Stomach smooth muscle (tissue), 2 donors: Measurements from ENCODE around the gene DCBLD2.
"Not testable (repeated sequence)": the region's sequence is repeated elsewhere in the genome, so short reads cannot be mapped to it uniquely, and the experiment has no call there.

Experiments
- H3K27ac ChIP-seq: one replicate; pipeline ENCODE4 v1.7.0; 2013; ENCODE audit warnings: mild to moderate bottlenecking, low read length, inconsistent platforms
- H3K27me3 ChIP-seq, 2 donors: one replicate each; pipeline ENCODE4 v1.7.0; 2013; ENCODE audit warnings: low read length in 2 of 2; ENCODE audit not compliant: insufficient read depth in 2 of 2, control insufficient read depth in 1 of 2
- H3K36me3 ChIP-seq, 2 donors: one replicate each; pipeline ENCODE4 v1.7.0; 2013; ENCODE audit warnings: low read length in 2 of 2; ENCODE audit not compliant: control insufficient read depth in 2 of 2, insufficient read depth in 2 of 2
- H3K4me1 ChIP-seq: one replicate; pipeline ENCODE4 v1.7.0; 2013; ENCODE audit warnings: low read length; ENCODE audit not compliant: control insufficient read depth, insufficient read depth
- H3K4me3 ChIP-seq, 2 donors: one replicate each; pipeline ENCODE4 v1.7.0; 2013; ENCODE audit warnings: low read length in 2 of 2
- H3K9ac ChIP-seq, 2 donors: one replicate each; pipeline ENCODE4 v1.7.0; 2013; ENCODE audit warnings: low read length in 2 of 2, mild to moderate bottlenecking in 1 of 2
- H3K9me3 ChIP-seq, 2 donors: one replicate each; pipeline ENCODE4 v1.7.0; 2013; ENCODE audit warnings: low read length in 2 of 2; ENCODE audit not compliant: control insufficient read depth in 2 of 2
- donor health status: healthy.
- donor health status: Pancreatic carcinoma.

The DCBLD2 gene

GRCh38 chr3:98890965-98891910, 10.3 kb downstream of the DCBLD2 start:
- Histone ChIP-seq H3K27ac (no peak overlapping the region), H3K36me3 (no peaks in the 10 kb centered on the region), H3K4me1 (peaks cover 4% of the 10 kb centered on the region), H3K4me3 (no peak overlapping the region), H3K27me3 (no peaks in the 10 kb centered on the region), H3K9me3 (no peaks in the 10 kb centered on the region), H3K9ac (no peak overlapping the region)

DNA sequence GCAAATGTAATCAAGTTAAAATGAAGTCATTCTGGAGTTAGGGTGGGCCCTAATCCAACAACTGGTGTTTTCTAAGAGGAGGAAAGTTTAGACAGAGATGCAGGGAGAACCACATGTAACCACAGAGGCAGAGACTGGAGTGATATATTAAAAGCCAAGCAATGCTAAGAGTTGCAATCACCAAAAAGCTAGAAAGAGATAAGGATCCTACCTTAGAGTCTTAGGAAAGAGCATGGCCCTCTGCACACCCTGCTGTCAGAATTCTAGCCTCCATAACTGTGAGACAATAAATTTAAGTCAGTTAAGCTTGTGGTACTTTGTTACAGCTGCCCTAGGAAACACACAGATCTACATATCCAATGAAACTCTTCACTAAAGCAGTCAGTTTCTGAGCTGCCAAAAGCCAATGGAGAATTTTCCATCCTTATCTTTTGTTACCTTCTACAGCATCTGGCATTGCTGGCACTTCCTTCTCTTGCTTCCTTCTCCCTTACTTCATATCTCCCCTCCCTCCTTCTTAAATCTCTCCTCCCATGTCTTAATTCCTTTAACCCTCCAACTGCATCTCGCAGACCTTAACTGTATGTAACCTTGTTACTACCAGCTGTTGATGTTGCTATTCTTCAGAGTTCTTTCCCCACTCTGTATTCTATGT, 11.2 kb downstream of the DCBLD2 start:
- Histone ChIP-seq H3K27ac (no peak overlapping the region), H3K36me3 (no peaks in the 10 kb centered on the region), H3K4me1 (peaks cover 8% of the 10 kb centered on the region), H3K9ac (no peak overlapping the region), H3K27me3 (no peaks in the 10 kb centered on the region), H3K9me3 (no peaks in the 10 kb centered on the region), H3K4me3 (no peak overlapping the region)

DNA sequence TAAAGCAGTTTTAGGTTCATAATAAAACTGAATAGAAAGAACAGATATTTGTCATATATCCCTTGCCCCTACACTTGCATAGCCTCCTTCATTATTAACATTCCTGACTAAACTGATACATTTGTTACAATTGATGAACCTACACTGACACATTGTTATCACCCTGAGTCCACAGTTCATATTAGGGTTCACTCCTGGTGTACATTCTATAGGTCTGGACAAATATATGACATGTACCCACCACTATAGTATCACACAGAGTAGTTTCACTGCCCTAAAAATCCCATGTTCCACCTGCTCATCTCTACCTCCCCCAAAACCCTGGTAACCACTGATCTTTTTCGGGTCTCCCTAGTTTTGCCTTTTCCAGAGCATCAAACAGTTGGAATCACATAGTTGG, 13.8 kb downstream of the DCBLD2 start:
- no peak overlapping the region for H3K4me3 ChIP-seq
- H3K36me3 ChIP-seq, result no peaks in the 10 kb centered on the region
- H3K9ac ChIP-seq, result no peak overlapping the region
- no peak overlapping the region for H3K27ac ChIP-seq
- H3K4me1 ChIP-seq, result peaks cover 7% of the 10 kb centered on the region
- H3K27me3 ChIP-seq, result no peaks in the 10 kb centered on the region
- no peaks in the 10 kb centered on the region for H3K9me3 ChIP-seq

DNA sequence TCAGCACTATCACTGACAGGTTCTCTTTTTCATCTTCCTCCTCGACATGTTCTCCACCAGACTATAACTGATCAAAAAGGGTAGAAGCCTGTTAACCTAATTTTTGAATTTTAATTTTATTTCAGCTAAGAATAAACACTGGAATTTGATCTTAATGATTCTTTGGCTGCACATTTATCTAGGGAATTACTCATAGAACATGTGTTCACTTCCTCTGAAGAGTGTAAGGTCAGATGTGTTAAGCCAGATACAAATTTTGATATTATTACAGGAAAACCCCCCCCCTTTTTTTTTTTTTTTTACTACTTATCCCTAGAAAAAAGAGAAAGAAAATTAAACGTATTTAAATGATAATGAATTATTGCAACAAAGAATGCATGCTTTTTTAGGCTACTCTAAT, 15.0 kb downstream of the DCBLD2 start:
- Histone ChIP-seq H3K4me3 (no peak overlapping the region), H3K27me3 (no peaks in the 10 kb centered on the region), H3K36me3 (no peaks in the 10 kb centered on the region), H3K9me3 (no peaks in the 10 kb centered on the region), H3K27ac (no peak overlapping the region), H3K4me1 (peaks cover 5% of the 10 kb centered on the region), H3K9ac (no peak overlapping the region)

- Histone ChIP-seq H3K9me3 (no peaks in the 10 kb centered on the region), H3K4me1 (peaks cover 5% of the 10 kb centered on the region), H3K9ac (no peak overlapping the region)
These were observed 15.6 kb downstream of the DCBLD2 start for GRCh38 chr3:98885851-98886250.

DNA sequence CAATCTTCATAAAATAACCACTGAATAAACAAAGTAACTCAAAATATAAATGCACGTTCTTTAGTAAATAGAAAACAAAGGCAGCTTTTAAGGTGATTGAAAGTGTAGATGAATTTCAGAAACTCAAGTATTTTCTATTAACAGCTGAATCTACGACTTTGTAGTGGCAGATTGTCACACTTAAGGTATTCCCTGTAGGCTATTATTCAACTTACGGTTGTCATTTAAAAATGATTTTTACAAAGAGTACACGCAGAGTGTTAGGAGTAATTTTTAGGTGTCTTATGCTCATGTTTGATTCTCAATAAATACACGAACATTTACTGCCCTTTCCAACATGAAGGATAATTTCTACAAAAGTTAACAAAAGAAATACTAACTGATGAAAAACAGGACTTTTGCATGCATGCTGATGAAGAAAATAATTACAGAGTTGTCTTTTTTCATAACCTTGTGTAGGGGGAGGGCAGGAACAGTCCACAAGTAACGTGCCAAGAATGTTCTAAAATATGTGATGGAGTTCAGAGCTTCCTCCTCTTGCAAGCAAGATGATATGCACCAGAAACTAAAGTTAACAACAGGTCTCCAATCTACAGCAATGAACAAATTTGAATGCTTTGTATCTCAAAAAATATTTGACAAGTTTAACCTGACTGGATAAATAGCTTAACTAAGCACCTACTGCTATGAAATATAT, 16.7 kb downstream of the DCBLD2 start:
- peak overlapping the region in 1 of 2 donors; percentile 3 for H3K4me3 ChIP-seq

More at GRCh38 chr3:98885851-98886250, 15.6 kb downstream of the DCBLD2 start:
- Histone ChIP-seq H3K27ac (no peak overlapping the region), H3K4me3 (no peak overlapping the region), H3K27me3 (no peaks in the 10 kb centered on the region), H3K36me3 (no peaks in the 10 kb centered on the region)

DNA sequence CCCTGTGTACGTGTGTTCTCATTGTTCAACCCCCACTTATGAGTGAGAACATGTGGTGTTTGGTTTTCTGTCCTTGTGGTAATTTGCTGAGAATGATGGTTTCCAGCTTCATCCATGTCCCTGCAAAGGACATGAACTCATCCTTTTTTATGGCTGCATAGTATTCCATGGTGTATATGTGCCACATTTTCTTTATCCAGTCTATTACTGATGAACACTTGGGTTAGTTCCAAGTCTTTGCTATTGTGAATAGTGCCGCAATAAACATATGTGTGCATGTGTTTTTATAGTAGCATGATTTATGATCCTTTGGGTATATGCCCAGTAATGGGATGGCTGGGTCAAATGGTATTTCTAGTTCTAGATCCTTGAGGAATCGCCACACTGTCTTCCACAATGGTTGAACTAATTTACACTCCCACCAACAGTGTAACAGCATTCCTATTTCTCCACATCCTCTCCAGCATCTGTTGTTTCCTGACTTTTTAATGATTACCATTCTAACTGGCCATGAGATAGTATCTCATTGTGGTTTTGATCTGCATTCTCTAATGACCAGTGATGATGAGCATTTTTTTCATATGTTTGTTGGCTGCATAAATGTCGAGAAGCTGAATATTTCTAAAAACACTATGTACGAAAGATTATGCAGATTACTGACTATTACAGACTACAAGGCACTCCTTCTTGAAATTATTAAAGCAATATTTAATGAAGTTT, 18.7 kb downstream of the DCBLD2 start:
- not testable (repeated sequence) for H3K36me3 ChIP-seq, H3K9ac ChIP-seq, H3K4me1 ChIP-seq, H3K4me3 ChIP-seq, H3K9me3 ChIP-seq, H3K27me3 ChIP-seq, H3K27ac ChIP-seq

More for the DNA sequence above, 16.7 kb downstream of the DCBLD2 start:
- Histone ChIP-seq H3K9ac (no peak overlapping the region), H3K27me3 (no peaks in the 10 kb centered on the region), H3K36me3 (no peaks in the 10 kb centered on the region), H3K27ac (no peak overlapping the region), H3K4me1 (peaks cover 5% of the 10 kb centered on the region), H3K9me3 (no peaks in the 10 kb centered on the region)

GRCh38 chr3:98877132-98877531, 24.4 kb downstream of the DCBLD2 start:
- Histone ChIP-seq H3K36me3 (peaks cover 0 to 1% of the 10 kb centered on the region in 2 donors), H3K9me3 (no peaks in the 10 kb centered on the region), H3K4me1 (no peaks in the 10 kb centered on the region), H3K27me3 (no peaks in the 10 kb centered on the region), H3K27ac (no peak overlapping the region), H3K4me3 (no peak overlapping the region), H3K9ac (no peak overlapping the region)

DNA sequence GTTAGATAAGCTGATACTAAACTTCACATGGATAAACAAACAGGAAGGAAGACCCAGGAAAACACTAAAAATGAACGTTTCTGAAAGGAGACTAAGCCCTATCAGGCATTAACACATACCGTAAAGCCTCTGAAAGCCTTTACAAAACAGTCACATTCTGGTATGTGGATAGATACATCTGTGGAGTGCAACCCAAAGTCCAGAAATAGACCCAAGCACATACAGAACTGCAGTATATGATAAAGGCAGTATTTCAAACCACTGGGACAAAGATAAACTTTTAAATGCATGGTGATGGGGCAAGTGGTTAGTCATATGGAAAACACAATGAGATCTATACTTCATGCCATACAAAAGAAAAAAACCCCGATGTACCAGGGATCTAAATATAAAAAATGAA, 26.0 kb downstream of the DCBLD2 start:
- Histone ChIP-seq H3K27me3 (no peaks in the 10 kb centered on the region), H3K4me1 (no peaks in the 10 kb centered on the region), H3K9ac (no peak overlapping the region)

DNA sequence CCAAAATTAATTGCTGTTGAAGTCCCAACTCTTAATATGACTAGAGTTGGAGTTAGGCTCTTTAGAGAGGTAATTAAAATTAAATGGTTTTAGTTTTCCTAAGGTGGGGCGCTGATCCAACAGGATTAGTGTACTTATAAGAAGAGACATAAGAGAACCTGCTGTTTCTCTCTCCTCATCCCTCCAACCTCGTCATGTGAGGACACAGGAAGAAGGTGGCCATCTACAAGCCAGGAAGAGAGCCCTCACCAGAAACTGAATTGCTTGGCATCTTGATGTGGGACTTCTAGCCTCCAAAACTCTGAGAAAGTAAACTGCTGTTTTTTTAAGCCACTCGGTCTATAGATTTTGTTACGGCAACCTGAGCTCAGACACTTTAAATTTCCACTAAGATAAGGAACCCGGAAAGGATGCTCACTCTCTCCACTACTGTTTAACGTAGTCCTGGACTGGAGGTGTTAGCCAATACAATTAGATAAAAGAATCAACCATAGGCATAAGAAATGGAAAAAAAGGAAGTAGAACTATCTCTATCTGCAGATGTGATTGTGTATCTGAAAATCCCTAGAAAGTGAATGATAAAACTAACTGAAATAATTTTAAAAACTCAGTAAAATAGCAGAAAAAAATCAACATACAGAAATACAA, 26.8 kb downstream of the DCBLD2 start:
- Histone ChIP-seq H3K9ac (no peak overlapping the region), H3K4me1 (no peaks in the 10 kb centered on the region), H3K36me3 (peaks cover 0 to 2% of the 10 kb centered on the region in 2 donors), H3K27ac (no peak overlapping the region), H3K27me3 (no peaks in the 10 kb centered on the region), H3K4me3 (no peak overlapping the region), H3K9me3 (no peaks in the 10 kb centered on the region)

More for the DNA sequence above, 26.0 kb downstream of the DCBLD2 start:
- H3K36me3 ChIP-seq, result peaks cover 0 to 2% of the 10 kb centered on the region in 2 donors
- H3K9me3 ChIP-seq, result no peaks in the 10 kb centered on the region
- no peak overlapping the region for H3K27ac ChIP-seq
- no peak overlapping the region for H3K4me3 ChIP-seq
